ENCODE data around the gene DAGLA. TPM values are rescaled to one million over a fixed set of nuclear protein-coding genes. Genes with fewer than 3 reads are reported as not detected.

Gene DAGLA
- total and polyA plus RNA-seq, 2 of the 13 experiments (the other 11 are each of a cell fraction or from before 2014, with no cell fraction given) = 2.6 to 3.9 TPM

- TF ChIP-seq ZNF674 (CRISPR knock-in tag; IDR thresholded peaks at IDR 0.05; ENCODE audit: low read depth) (no peak), KAT7 (CRISPR knock-in tag; IDR thresholded peaks at IDR 0.05; ENCODE audit: borderline replicate concordance) (no peak), YEATS4 (CRISPR knock-in tag; IDR thresholded peaks at IDR 0.05; ENCODE audit: borderline replicate concordance) (no peak), DMAP1 (CRISPR knock-in tag; IDR thresholded peaks at IDR 0.05) (no peak), ZFP37 (CRISPR knock-in tag; IDR thresholded peaks at IDR 0.05; ENCODE audit: borderline replicate concordance) (no peak), ZNF616 (CRISPR knock-in tag; IDR thresholded peaks at IDR 0.05; ENCODE audit: low read depth) (0 out of 2 replicates have a peak, but pooled peaks have one; percentile 18), ZNF280D (CRISPR knock-in tag; IDR thresholded peaks at IDR 0.05) (no peak), ZNF563 (CRISPR knock-in tag; IDR thresholded peaks at IDR 0.05) (no peak), ZNF780A (CRISPR knock-in tag; IDR thresholded peaks at IDR 0.05) (no peak), PHF21A (CRISPR knock-in tag; IDR thresholded peaks at IDR 0.05) (peak; percentile 31; the same call in 1 of the 2 replicates), ZNF792 (CRISPR knock-in tag; IDR thresholded peaks at IDR 0.05) (no peak), MAF1 (CRISPR knock-in tag; IDR thresholded peaks at IDR 0.05; ENCODE audit: borderline replicate concordance) (no peak), MXD3 (CRISPR knock-in tag; IDR thresholded peaks at IDR 0.05) (no peak), NFYC (CRISPR knock-in tag; IDR thresholded peaks at IDR 0.05) (no peak), NCOR1 (IDR thresholded peaks at IDR 0.05; ENCODE audit: borderline replicate concordance, low read length) (no peak), PRDM10 (CRISPR knock-in tag; IDR thresholded peaks at IDR 0.05; ENCODE audit: low read depth) (no peak), IRF2 (CRISPR knock-in tag; IDR thresholded peaks at IDR 0.05) (0 out of 2 replicates have a peak, but pooled peaks have one; percentile 13), ZNF335 (CRISPR knock-in tag; IDR thresholded peaks at IDR 0.05) (no peak), TBX2 (CRISPR knock-in tag; IDR thresholded peaks at IDR 0.05; ENCODE audit: borderline replicate concordance) (no peak; the same call in 1 of the 2 replicates), ZNF160 (CRISPR knock-in tag; IDR thresholded peaks at IDR 0.05) (no peak), BHLHE40 (IDR thresholded peaks at IDR 0.05; ENCODE audit: low read length) (no peak), NFE2 (CRISPR knock-in tag; IDR thresholded peaks at IDR 0.05) (no peak), ZNF253 (CRISPR knock-in tag; IDR thresholded peaks at IDR 0.05; ENCODE audit: borderline replicate concordance) (no peak), NR3C1 (CRISPR knock-in tag; IDR thresholded peaks at IDR 0.05) (no peak), CEBPG (CRISPR knock-in tag; IDR thresholded peaks at IDR 0.05) (no peak), ZNF614 (CRISPR knock-in tag; IDR thresholded peaks at IDR 0.05; ENCODE audit: borderline replicate concordance) (0 out of 2 replicates have a peak, but pooled peaks have one; percentile 5)
Measured at GRCh38 chr11:61747967-61748285, 67.7 kb downstream of the DAGLA start (continued).
